HEK293T (cell line): Measurements from ENCODE around the gene DAP.

ENCODE experiments used
- BHLHE40 ChIP-seq: fragments of 450-650 bp; IDR thresholded peaks from 2 replicates; pipeline ENCODE4 v1.6.1; 2016; ENCODE audit warnings: mild to moderate bottlenecking, moderate library complexity, borderline replicate concordance
- ELF4 ChIP-seq: fragments of 450-650 bp; IDR thresholded peaks from 2 replicates; pipeline ENCODE4 v1.6.1; 2017; ENCODE audit warnings: antibody characterized with exemption
- FOXK2 ChIP-seq: fragments of 450-650 bp; IDR thresholded peaks from 2 replicates; pipeline ENCODE4 v1.6.1; 2016; ENCODE audit warnings: mild to moderate bottlenecking
- FOXM1 ChIP-seq: fragments of 450-650 bp; IDR thresholded peaks from 2 replicates; pipeline ENCODE4 v1.6.1; 2017; ENCODE audit warnings: mild to moderate bottlenecking, borderline replicate concordance
- L3MBTL2 ChIP-seq: fragments of 450-650 bp; conservative IDR thresholded peaks from 2 replicates; pipeline ENCODE4 v1.6.1; 2016; ENCODE audit warnings: mild to moderate bottlenecking
- NFRKB ChIP-seq: fragments of 450-650 bp; IDR thresholded peaks from 2 replicates; pipeline ENCODE4 v1.6.1; 2016; ENCODE audit warnings: mild to moderate bottlenecking, moderate library complexity
- PKNOX1 ChIP-seq: fragments of 450-650 bp; IDR thresholded peaks from 2 replicates; pipeline ENCODE4 v1.6.1; 2016
- SP1 ChIP-seq: fragments of 450-650 bp; IDR thresholded peaks from 2 replicates; pipeline ENCODE4 v1.6.1; 2017
- TARDBP ChIP-seq: fragments of 450-650 bp; IDR thresholded peaks from 2 replicates; pipeline ENCODE4 v1.6.1; 2016
- ZNF384 ChIP-seq: fragments of 450-650 bp; IDR thresholded peaks from 2 replicates; pipeline ENCODE4 v1.6.1; 2016

GRCh38 chr5:10757922-10758555 is 3.0 kb downstream of the DAP start:
- TF ChIP-seq ELF4 (no peak), TARDBP (no peak), NFRKB (no peak), ZNF384 (no peak), L3MBTL2 (no peak), SP1 (no peak), FOXM1 (no peak), FOXK2 (no peak), PKNOX1 (no peak), BHLHE40 (no peak)
